ENCODE results near the gene PMM1.

The PMM1 gene

GRCh38 chr22:41621911-41622179 lies 32.2 kb upstream of the PMM1 start:
- TF ChIP-seq CTCF (conservative IDR thresholded peaks at IDR 0.05; ENCODE audit: low read depth, low read length), result no peak

GRCh38 chr22:41621099-41621910 lies 31.7 kb upstream of the PMM1 start, which contains the start of gene XRCC6:
XRCC6 (plus strand) TSS chr22:41621295; CDS start chr22:41622005, 710 bp downstream.
- peak within 1 kb of the TSS; percentile 92 for H3K4me3 ChIP-seq (ENCODE audit: low read length)
- TF ChIP-seq CTCF (conservative IDR thresholded peaks at IDR 0.05; ENCODE audit: low read depth, low read length), result no peak
- DNase-seq (ENCODE audit: low read depth), result peak; percentile 98

More at GRCh38 chr22:41621911-41622179, 32.2 kb upstream of the PMM1 start:
- H3K4me3 ChIP-seq (ENCODE audit: low read length), result peak overlapping the region; percentile 92
- DNase-seq (ENCODE audit: low read depth), result no peak

GRCh38 chr22:41620589-41621098 lies 31.0 kb upstream of the PMM1 start, which contains the start of gene DESI1:
DESI1 (minus strand) TSS chr22:41621043; CDS start chr22:41620839, 204 bp downstream.
- no peak for TF ChIP-seq CTCF (conservative IDR thresholded peaks at IDR 0.05; ENCODE audit: low read depth, low read length)
- DNase-seq (ENCODE audit: low read depth), result no peak
- peak within 1 kb of the TSS; percentile 92 for H3K4me3 ChIP-seq (ENCODE audit: low read length)

GRCh38 chr22:41619979-41620588 lies 30.4 kb upstream of the PMM1 start:
- peak overlapping the region; percentile 92 for H3K4me3 ChIP-seq (ENCODE audit: low read length)
- no peak for DNase-seq (ENCODE audit: low read depth)
- no peak for TF ChIP-seq CTCF (conservative IDR thresholded peaks at IDR 0.05; ENCODE audit: low read depth, low read length)

GRCh38 chr22:41613456-41613855 lies 23.8 kb upstream of the PMM1 start:
- no peak overlapping the region for H3K4me3 ChIP-seq (ENCODE audit: low read length)
- TF ChIP-seq CTCF (conservative IDR thresholded peaks at IDR 0.05; ENCODE audit: low read depth, low read length), result no peak
- DNase-seq (ENCODE audit: low read depth), result no peak

GRCh38 chr22:41612603-41613306 lies 23.1 kb upstream of the PMM1 start:
- no peak overlapping the region for H3K4me3 ChIP-seq (ENCODE audit: low read length)
- TF ChIP-seq CTCF (conservative IDR thresholded peaks at IDR 0.05; ENCODE audit: low read depth, low read length), result no peak
- DNase-seq (ENCODE audit: low read depth), result no peak

Measured in retinal pigment epithelial cell (primary cell).